GM12878 (cell line): ENCODE results near the gene MYO3B. TPM values are rescaled to one million over a fixed set of nuclear protein-coding genes. Genes with fewer than 3 reads are reported as not detected.

ENCODE experiments used
- ATAC-seq: fragments of 200-7000 bp; cut with Tn5 transposase; 3 replicates; pipeline ENCODE4 v1.9.1; 2020; ENCODE audit warnings: mild to moderate bottlenecking, moderate library complexity
- BruUV-seq: library from RNA; stranded (reverse); fragments of 400-500 nt; replicated peaks from 2 replicates; lab custom pipeline; 2021; lab: Mats Ljungman, UMichigan
- CTCF ChIA-PET: fragments of 300-600 bp; sonication (Branson Sonifier 250); formaldehyde crosslinking; extraction: SDS; loops from one replicate; lab custom pipeline; 2021; ENCODE audit warnings: inconsistent platforms; lab: Yijun Ruan, JAX
- POLR2A ChIA-PET: fragments of 350-600 bp; formaldehyde crosslinking; extraction: SDS; loops from one replicate; lab custom pipeline; 2021; ENCODE audit warnings: inconsistent platforms; lab: Charles Lee
- RAD21 ChIA-PET: fragments of 300-600 bp; sonication (Branson Sonifier 250); formaldehyde crosslinking; loops from one replicate; lab custom pipeline; 2023; ENCODE audit warnings: antibody characterized with exemption; ENCODE audit not compliant: unreplicated experiment; lab: Charles Lee
- SMC1A ChIA-PET: fragments of 300-600 bp; sonication (Branson Sonifier 250); formaldehyde crosslinking; loops from one replicate; lab custom pipeline; 2023; ENCODE audit not compliant: unreplicated experiment, uncharacterized antibody; lab: Charles Lee
- DNase-seq: peaks from one replicate; pipeline ENCODE4 v3.0.0-alpha.2; 2011; ENCODE audit warnings: low read depth, low spot score
- FAIRE-seq: peaks from 3 replicates; lab custom pipeline; 2011; peaks lifted over from hg19 to GRCh38; lab: Jason Lieb, UNC
- H2AFZ ChIP-seq: 2 replicates; pipeline ENCODE4 v1.6.0; 2011; ENCODE audit warnings: low read depth, low read length, control low read depth; ENCODE audit not compliant: control insufficient read depth
- H3K27ac ChIP-seq: 2 replicates; pipeline ENCODE4 v1.5.1; 2011; ENCODE audit warnings: control low read depth; ENCODE audit not compliant: control insufficient read depth, insufficient read depth
- H3K27me3 ChIP-seq, 2 experiments: replicated peaks in 1 of 2; 2 replicates each; pipeline versions ENCODE4 v1.6.0 to v1.6.1; 2011; ENCODE audit warnings: low read length in 1 of 2; ENCODE audit not compliant: control insufficient read depth in 2 of 2, insufficient read depth in 2 of 2
- H3K36me3 ChIP-seq, 2 experiments: 2 replicates each; pipeline ENCODE4 v1.5.1; 2011; ENCODE audit warnings: low read length in 1 of 2; ENCODE audit not compliant: control insufficient read depth in 2 of 2, insufficient read depth in 2 of 2
- H3K4me1 ChIP-seq: 2 replicates; pipeline ENCODE4 v1.6.1; 2011; ENCODE audit warnings: mild to moderate bottlenecking, low read length, moderate library complexity, mixed read lengths; ENCODE audit not compliant: control insufficient read depth, insufficient read depth
- H3K4me2 ChIP-seq: 2 replicates; pipeline ENCODE4 v1.6.0; 2011; ENCODE audit warnings: control low read depth; ENCODE audit not compliant: control insufficient read depth, insufficient read depth
- H3K4me3 ChIP-seq: fragments of 200-600 bp; sonication (generic); 2 replicates; pipeline ENCODE4 v1.5.1; 2016
- H3K79me2 ChIP-seq: 2 replicates; pipeline ENCODE4 v1.6.0; 2011; ENCODE audit warnings: low read length; ENCODE audit not compliant: control insufficient read depth, insufficient read depth
- H3K9ac ChIP-seq: 2 replicates; pipeline ENCODE4 v1.8.0; 2011; ENCODE audit warnings: low read length, control low read depth, mixed read lengths; ENCODE audit not compliant: control insufficient read depth, insufficient read depth
- H3K9me3 ChIP-seq: replicated peaks from 3 replicates; pipeline ENCODE4 v1.5.1; 2011; ENCODE audit warnings: mild to moderate bottlenecking, low read length; ENCODE audit not compliant: control insufficient read depth, insufficient read depth
- H4K20me1 ChIP-seq: 2 replicates; pipeline ENCODE4 v1.6.0; 2011; ENCODE audit not compliant: control insufficient read depth, insufficient read depth
- GATAD2B ChIP-seq: fragments of 450-650 bp; conservative IDR thresholded peaks from 2 replicates; pipeline ENCODE4 v1.6.1; 2017; ENCODE audit warnings: low read depth, mild to moderate bottlenecking, moderate library complexity
- HDGF ChIP-seq: fragments of 450-650 bp; IDR thresholded peaks from 2 replicates; pipeline ENCODE4 v1.6.1; 2016; ENCODE audit warnings: antibody characterized with exemption
- MEF2A ChIP-seq: IDR thresholded peaks from 2 replicates; pipeline ENCODE4 v1.6.1; 2011; ENCODE audit warnings: low read depth, mild to moderate bottlenecking, low read length, moderate library complexity; ENCODE audit not compliant: insufficient read depth
- MYC ChIP-seq: IDR thresholded peaks from 2 replicates; pipeline ENCODE4 v1.6.1; 2011; ENCODE audit warnings: mild to moderate bottlenecking, low read length, moderate library complexity, inconsistent platforms; ENCODE audit not compliant: insufficient read depth, insufficient replicate concordance, insufficient read length, severe bottlenecking
- NBN ChIP-seq: fragments of 450-650 bp; IDR thresholded peaks from 2 replicates; pipeline ENCODE4 v1.6.1; 2016
- NFYA ChIP-seq: IDR thresholded peaks from 2 replicates; pipeline ENCODE4 v1.6.1; 2011; ENCODE audit warnings: low read depth, mild to moderate bottlenecking, low read length, improper control_type of control experiment, borderline replicate concordance
- NR2C2 ChIP-seq: IDR thresholded peaks from 2 replicates; pipeline ENCODE4 v1.6.1; 2011; ENCODE audit warnings: borderline replicate concordance, low read depth; ENCODE audit not compliant: control insufficient read depth, insufficient read length
- PAX5 ChIP-seq: IDR thresholded peaks from 2 replicates; pipeline ENCODE4 v1.6.1; 2011; ENCODE audit warnings: low read depth, low read length, borderline replicate concordance
- POLR2AphosphoS2 ChIP-seq: IDR thresholded peaks from 2 replicates; pipeline ENCODE4 v1.6.1; 2011; ENCODE audit warnings: low read depth, mild to moderate bottlenecking, low read length, improper control_type of control experiment, moderate library complexity
- RBBP5 ChIP-seq: fragments of 200-600 bp; sonication (generic); conservative IDR thresholded peaks from 2 replicates; pipeline ENCODE4 v1.6.1; 2016
- ZNF24 ChIP-seq: fragments of 450-650 bp; IDR thresholded peaks from 2 replicates; pipeline ENCODE4 v1.6.1; 2017; ENCODE audit warnings: antibody characterized with exemption, mild to moderate bottlenecking
- WGBS: methylation state at CpG from one replicate; pipeline ENCODE4 v1.1.6; 2016; ENCODE audit warnings: low lambda C conversion rate; ENCODE audit not compliant: insufficient replicate concordance, insufficient coverage; ENCODE audit errors: missing lambda C conversion rate; 5-methylcytosine and 5-hydroxymethylcytosine counted together
- in situ Hi-C: fragments of 300-500 bp; cut with MboI; formaldehyde crosslinking; loops from 9 replicates; pipeline ENCODE4 v1.14.3; 2018; ENCODE audit warnings: mixed read lengths
- intact Hi-C: fragments of 100-400 bp; cut with micrococcal nuclease; formaldehyde crosslinking; loops from one replicate; pipeline ENCODE4 v1.14.2; 2022; ENCODE audit not compliant: unreplicated experiment
- polyA plus RNA-seq, 11 experiments: library from polyadenylated mRNA; depleted of rRNA in 4 of 11; unstranded in 6 of 11; stranded (reverse) in 5 of 11; fragments of >200 nt; fragmentation: Nextera tagmentation in 4 of 11; fragmentation: Illumina TruSeq in 1 of 11; extraction: Ambion mirVana in 4 of 11; extraction: Trizol in 1 of 11; gene quantifications; 1 replicate in 1 of 11; 2 replicates in 10 of 11; pipeline versions ENCODE4 v1.2.1 to v1.2.3, GENCODE V29; 2011 to 2016; ENCODE audit warnings: inconsistent platforms in 2 of 11, missing spikeins in 2 of 11, low read depth in 1 of 11
- total RNA-seq, 4 experiments: library from RNA; depleted of rRNA in 3 of 4; stranded (reverse); fragments of >200 nt in 3 of 4; fragmentation: Illumina TruSeq in 1 of 4; extraction: Trizol in 1 of 4; gene quantifications; 2 replicates each; pipeline versions ENCODE4 v1.2.1 to v1.2.3, GENCODE V29; 2013 to 2021
- TF ChIP-seq, protein P1 (sequence below): fragments of 450-650 bp; IDR thresholded peaks from 2 replicates; pipeline ENCODE4 v1.6.1; 2017; ENCODE audit warnings: mild to moderate bottlenecking
- TF ChIP-seq, protein P2 (sequence below): fragments of 450-650 bp; formaldehyde crosslinking; IDR thresholded peaks from 2 replicates; pipeline ENCODE4 v1.4.0; 2020; ENCODE audit warnings: mild to moderate bottlenecking, moderate library complexity
- TF ChIP-seq, protein P3 (sequence below): fragments of 150-350 bp; IDR thresholded peaks from 2 replicates; pipeline ENCODE4 v1.6.1; 2016; ENCODE audit warnings: low read depth, low read length

The MYO3B gene
- total and polyA plus RNA-seq, 10 of the 15 experiments (the other 5 are each of a cell fraction or from before 2014, with no cell fraction given), result 1.1 to 7.1 (median 2.1) TPM

DNA sequence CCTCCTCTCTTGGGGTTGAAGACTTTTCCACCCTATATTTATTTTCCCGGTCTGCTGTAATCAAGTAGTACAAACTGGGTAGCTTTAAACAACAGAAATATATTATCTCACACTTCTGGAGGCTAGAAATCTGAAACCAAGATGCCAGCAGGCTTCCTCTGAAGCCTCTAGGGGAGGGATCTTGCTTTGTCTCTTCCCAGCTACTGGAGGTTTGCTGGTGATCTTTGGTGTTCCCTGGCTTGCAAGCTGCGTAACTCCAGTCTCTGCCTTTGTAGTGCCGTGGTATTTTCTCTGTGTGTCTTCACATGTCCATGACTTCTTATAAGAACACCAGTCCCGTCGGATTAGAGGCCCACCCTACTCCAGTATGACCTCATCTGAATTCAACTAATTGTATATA lies 44.4 kb downstream of the MYO3B start:
- intact Hi-C loops (loop anchor here (10.0 kb wide), 1 partner anchor 397 kb away; the partner anchor contains the start of genes METTL5 and UBR3), in situ Hi-C loops (no loop called here)
- Histone ChIP-seq H3K4me1 (peaks cover 14% of the 10 kb centered on the region), H3K4me2 (no peak overlapping the region), H3K27ac (no peak overlapping the region; the same call in 1 of the 2 replicates), H3K27me3 (no peaks in the 10 kb centered on the region), H2AFZ (no peak overlapping the region; the same call in 1 of the 2 replicates), H3K4me3 (no peak overlapping the region), H3K79me2 (no peaks in the 10 kb centered on the region), H3K9ac (no peak overlapping the region), H3K9me3 (no peaks in the 10 kb centered on the region), H3K36me3 (no peaks in the 10 kb centered on the region), H4K20me1 (no peaks in the 10 kb centered on the region)
- DNase-seq, result no peak
- ChIA-PET SMC1A (interaction anchor here (0.6 to 3.0 kb wide), 9 partner anchors 8 to 460 kb away, joined by 3 to 9 read pairs (median 5); partner anchors contain the start of gene MYO3B), RAD21 (interaction anchor here (0.7 to 1.4 kb wide), 3 partner anchors 44 to 74 kb away, joined by 3 to 4 read pairs (median 4); no protein-coding TSS in a partner anchor), POLR2A (interaction anchor here (1.0 to 1.3 kb wide), 6 partner anchors 8 to 66 kb away, joined by 3 to 7 read pairs (median 4); partner anchors contain the start of gene MYO3B), CTCF (interaction anchor here (0.7 to 2.2 kb wide), 5 partner anchors 9 to 291 kb away, joined by 3 to 11 read pairs (median 4); no protein-coding TSS in a partner anchor)
- 69% methylated on average over 5 of the region's 5 CpGs for WGBS
- TF ChIP-seq, protein P1, sequence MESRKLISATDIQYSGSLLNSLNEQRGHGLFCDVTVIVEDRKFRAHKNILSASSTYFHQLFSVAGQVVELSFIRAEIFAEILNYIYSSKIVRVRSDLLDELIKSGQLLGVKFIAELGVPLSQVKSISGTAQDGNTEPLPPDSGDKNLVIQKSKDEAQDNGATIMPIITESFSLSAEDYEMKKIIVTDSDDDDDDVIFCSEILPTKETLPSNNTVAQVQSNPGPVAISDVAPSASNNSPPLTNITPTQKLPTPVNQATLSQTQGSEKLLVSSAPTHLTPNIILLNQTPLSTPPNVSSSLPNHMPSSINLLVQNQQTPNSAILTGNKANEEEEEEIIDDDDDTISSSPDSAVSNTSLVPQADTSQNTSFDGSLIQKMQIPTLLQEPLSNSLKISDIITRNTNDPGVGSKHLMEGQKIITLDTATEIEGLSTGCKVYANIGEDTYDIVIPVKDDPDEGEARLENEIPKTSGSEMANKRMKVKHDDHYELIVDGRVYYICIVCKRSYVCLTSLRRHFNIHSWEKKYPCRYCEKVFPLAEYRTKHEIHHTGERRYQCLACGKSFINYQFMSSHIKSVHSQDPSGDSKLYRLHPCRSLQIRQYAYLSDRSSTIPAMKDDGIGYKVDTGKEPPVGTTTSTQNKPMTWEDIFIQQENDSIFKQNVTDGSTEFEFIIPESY, result no peak
- TF ChIP-seq NBN (no peak), MEF2A (no peak), POLR2AphosphoS2 (no peak), GATAD2B (no peak), MYC (no peak), RBBP5 (no peak), ZNF24 (no peak), PAX5 (no peak), NFYA (no peak), HDGF (no peak), NR2C2 (no peak)
- TF ChIP-seq, protein P2, sequence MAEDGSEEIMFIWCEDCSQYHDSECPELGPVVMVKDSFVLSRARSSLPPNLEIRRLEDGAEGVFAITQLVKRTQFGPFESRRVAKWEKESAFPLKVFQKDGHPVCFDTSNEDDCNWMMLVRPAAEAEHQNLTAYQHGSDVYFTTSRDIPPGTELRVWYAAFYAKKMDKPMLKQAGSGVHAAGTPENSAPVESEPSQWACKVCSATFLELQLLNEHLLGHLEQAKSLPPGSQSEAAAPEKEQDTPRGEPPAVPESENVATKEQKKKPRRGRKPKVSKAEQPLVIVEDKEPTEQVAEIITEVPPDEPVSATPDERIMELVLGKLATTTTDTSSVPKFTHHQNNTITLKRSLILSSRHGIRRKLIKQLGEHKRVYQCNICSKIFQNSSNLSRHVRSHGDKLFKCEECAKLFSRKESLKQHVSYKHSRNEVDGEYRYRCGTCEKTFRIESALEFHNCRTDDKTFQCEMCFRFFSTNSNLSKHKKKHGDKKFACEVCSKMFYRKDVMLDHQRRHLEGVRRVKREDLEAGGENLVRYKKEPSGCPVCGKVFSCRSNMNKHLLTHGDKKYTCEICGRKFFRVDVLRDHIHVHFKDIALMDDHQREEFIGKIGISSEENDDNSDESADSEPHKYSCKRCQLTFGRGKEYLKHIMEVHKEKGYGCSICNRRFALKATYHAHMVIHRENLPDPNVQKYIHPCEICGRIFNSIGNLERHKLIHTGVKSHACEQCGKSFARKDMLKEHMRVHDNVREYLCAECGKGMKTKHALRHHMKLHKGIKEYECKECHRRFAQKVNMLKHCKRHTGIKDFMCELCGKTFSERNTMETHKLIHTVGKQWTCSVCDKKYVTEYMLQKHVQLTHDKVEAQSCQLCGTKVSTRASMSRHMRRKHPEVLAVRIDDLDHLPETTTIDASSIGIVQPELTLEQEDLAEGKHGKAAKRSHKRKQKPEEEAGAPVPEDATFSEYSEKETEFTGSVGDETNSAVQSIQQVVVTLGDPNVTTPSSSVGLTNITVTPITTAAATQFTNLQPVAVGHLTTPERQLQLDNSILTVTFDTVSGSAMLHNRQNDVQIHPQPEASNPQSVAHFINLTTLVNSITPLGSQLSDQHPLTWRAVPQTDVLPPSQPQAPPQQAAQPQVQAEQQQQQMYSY (CRISPR knock-in tag), result no peak
- TF ChIP-seq, protein P3, sequence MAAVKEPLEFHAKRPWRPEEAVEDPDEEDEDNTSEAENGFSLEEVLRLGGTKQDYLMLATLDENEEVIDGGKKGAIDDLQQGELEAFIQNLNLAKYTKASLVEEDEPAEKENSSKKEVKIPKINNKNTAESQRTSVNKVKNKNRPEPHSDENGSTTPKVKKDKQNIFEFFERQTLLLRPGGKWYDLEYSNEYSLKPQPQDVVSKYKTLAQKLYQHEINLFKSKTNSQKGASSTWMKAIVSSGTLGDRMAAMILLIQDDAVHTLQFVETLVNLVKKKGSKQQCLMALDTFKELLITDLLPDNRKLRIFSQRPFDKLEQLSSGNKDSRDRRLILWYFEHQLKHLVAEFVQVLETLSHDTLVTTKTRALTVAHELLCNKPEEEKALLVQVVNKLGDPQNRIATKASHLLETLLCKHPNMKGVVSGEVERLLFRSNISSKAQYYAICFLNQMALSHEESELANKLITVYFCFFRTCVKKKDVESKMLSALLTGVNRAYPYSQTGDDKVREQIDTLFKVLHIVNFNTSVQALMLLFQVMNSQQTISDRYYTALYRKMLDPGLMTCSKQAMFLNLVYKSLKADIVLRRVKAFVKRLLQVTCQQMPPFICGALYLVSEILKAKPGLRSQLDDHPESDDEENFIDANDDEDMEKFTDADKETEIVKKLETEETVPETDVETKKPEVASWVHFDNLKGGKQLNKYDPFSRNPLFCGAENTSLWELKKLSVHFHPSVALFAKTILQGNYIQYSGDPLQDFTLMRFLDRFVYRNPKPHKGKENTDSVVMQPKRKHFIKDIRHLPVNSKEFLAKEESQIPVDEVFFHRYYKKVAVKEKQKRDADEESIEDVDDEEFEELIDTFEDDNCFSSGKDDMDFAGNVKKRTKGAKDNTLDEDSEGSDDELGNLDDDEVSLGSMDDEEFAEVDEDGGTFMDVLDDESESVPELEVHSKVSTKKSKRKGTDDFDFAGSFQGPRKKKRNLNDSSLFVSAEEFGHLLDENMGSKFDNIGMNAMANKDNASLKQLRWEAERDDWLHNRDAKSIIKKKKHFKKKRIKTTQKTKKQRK, result no peak
- no peak for FAIRE-seq
- no TSS peak for BruUV-seq
- ATAC-seq, result no peak
